PC-9 (cell line): ENCODE measurements around the gene WT1.

ENCODE experiments used
- CTCF ChIP-seq: fragments of 200-600 bp; sonication (generic); conservative IDR thresholded peaks from 2 replicates; pipeline ENCODE4 v1.6.1; 2017; ENCODE audit warnings: mixed run types, antibody characterized with exemption, mild to moderate bottlenecking, moderate library complexity
- EZH2 ChIP-seq: fragments of 200-600 bp; sonication (generic); IDR thresholded peaks from 2 replicates; pipeline ENCODE4 v1.8.0; 2017; ENCODE audit warnings: antibody characterized with exemption, low read depth

- TF ChIP-seq CTCF (no peak), EZH2 (no peak)
Measured at GRCh38 chr11:32437495-32438345, 2.4 kb upstream of the WT1 start.
